Measurements from ENCODE around the gene RHOB.
"Not testable (repeated sequence)": the region's sequence is repeated elsewhere in the genome, so short reads cannot be mapped to it uniquely, and the experiment has no call there.

The RHOB gene

GRCh38 chr2:20423359-20423758 is 23.5 kb upstream of the RHOB start:
- DNase-seq: no peak

- no peak for DNase-seq
Observed at GRCh38 chr2:20423847-20424246, 23.0 kb upstream of the RHOB start.

GRCh38 chr2:20424300-20425290 is 22.3 kb upstream of the RHOB start:
- no peak for DNase-seq

- no peak for DNase-seq
Observed at GRCh38 chr2:20425371-20425881, 21.4 kb upstream of the RHOB start.

GRCh38 chr2:20425884-20426283 is 21.0 kb upstream of the RHOB start:
- no peak for DNase-seq

GRCh38 chr2:20427931-20428526 is 18.8 kb upstream of the RHOB start:
- DNase-seq: no peak

- no peak for DNase-seq
Observed at GRCh38 chr2:20428717-20429490, 18.0 kb upstream of the RHOB start.

GRCh38 chr2:20429528-20429927 is 17.3 kb upstream of the RHOB start:
- no peak for DNase-seq

GRCh38 chr2:20430035-20430434 is 16.8 kb upstream of the RHOB start:
- DNase-seq: no peak

- DNase-seq: no peak
Observed at GRCh38 chr2:20430461-20431300, 16.2 kb upstream of the RHOB start.

- no peak for DNase-seq
Observed at GRCh38 chr2:20431301-20431698, 15.6 kb upstream of the RHOB start.

GRCh38 chr2:20431772-20432171 is 15.1 kb upstream of the RHOB start:
- DNase-seq: no peak

GRCh38 chr2:20432714-20433113 is 14.2 kb upstream of the RHOB start:
- DNase-seq: no peak

- no peak for DNase-seq
Observed at GRCh38 chr2:20433249-20433648, 13.6 kb upstream of the RHOB start.

GRCh38 chr2:20433946-20434553 is 12.8 kb upstream of the RHOB start:
- no peak for DNase-seq

GRCh38 chr2:20434588-20435294 is 12.1 kb upstream of the RHOB start:
- no peak for DNase-seq

- DNase-seq: not testable (repeated sequence)
Observed at GRCh38 chr2:20435456-20435855, 11.4 kb upstream of the RHOB start.

GRCh38 chr2:20436716-20437470 is 10.0 kb upstream of the RHOB start:
- DNase-seq: no peak

GRCh38 chr2:20438334-20439192 is 8.3 kb upstream of the RHOB start:
- DNase-seq: no peak

GRCh38 chr2:20439193-20439475 is 7.7 kb upstream of the RHOB start:
- no peak for DNase-seq
